Nephron progenitor cell (in vitro differentiated cells): ENCODE results near the gene GET4.

Experiments used
- DNase-seq: peaks from one replicate; pipeline ENCODE4 v3.0.0; 2021
- H3K27ac Mint-ChIP-seq: 2 replicates; pipeline ENCODE4 v1.8.0; 2021; ENCODE audit warnings: mild to moderate bottlenecking, moderate library complexity, mixed read lengths
- H3K27me3 Mint-ChIP-seq: 2 replicates; pipeline ENCODE4 v1.8.0; 2021; ENCODE audit warnings: mild to moderate bottlenecking, low read depth, mixed read lengths; ENCODE audit not compliant: poor library complexity
- H3K36me3 Mint-ChIP-seq: 2 replicates; pipeline ENCODE4 v1.8.0; 2021; ENCODE audit warnings: low read depth, mixed read lengths
- H3K4me1 Mint-ChIP-seq: 2 replicates; pipeline ENCODE4 v1.8.0; 2021; ENCODE audit warnings: mixed read lengths
- H3K4me3 Mint-ChIP-seq: 2 replicates; pipeline ENCODE4 v1.8.0; 2021; ENCODE audit warnings: mild to moderate bottlenecking, moderate library complexity, mixed read lengths
- H3K9me3 Mint-ChIP-seq: 2 replicates; pipeline ENCODE4 v1.8.0; 2021; ENCODE audit warnings: mild to moderate bottlenecking, moderate library complexity, mixed read lengths
- TF ChIP-seq, protein P1 (sequence below): fragments of 200-600 bp; sonication (generic); IDR thresholded peaks from 2 replicates; pipeline ENCODE4 v1.5.0; 2021; ENCODE audit warnings: antibody characterized with exemption

GET4 gene

DNA sequence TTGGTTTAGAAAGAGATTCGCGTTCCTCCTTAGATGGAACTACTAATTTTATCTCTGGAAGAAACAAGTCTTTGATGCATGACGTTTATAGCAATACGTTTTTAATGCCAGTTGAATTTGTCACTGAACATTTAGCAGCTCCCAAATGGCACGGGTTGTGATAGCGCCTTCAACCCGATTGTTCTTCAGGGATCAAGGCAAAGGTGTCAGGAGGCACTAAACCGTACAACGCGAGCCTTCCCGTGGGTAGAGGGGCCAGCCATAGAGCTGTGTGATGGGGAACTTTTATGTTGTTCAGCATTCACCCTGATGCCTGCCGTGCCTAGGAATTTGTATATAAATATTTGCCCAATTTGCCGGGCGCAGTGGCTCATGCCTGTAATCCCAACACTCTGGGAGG lies 3.4 kb downstream of the GET4 start:
- Mint-ChIP-seq H3K27ac (no peak overlapping the region), H3K4me3 (no peak overlapping the region), H3K9me3 (no peaks in the 10 kb centered on the region), H3K4me1 (peaks cover 31% of the 10 kb centered on the region), H3K36me3 (peaks cover 12% of the 10 kb centered on the region), H3K27me3 (no peaks in the 10 kb centered on the region)
- TF ChIP-seq, protein P1, sequence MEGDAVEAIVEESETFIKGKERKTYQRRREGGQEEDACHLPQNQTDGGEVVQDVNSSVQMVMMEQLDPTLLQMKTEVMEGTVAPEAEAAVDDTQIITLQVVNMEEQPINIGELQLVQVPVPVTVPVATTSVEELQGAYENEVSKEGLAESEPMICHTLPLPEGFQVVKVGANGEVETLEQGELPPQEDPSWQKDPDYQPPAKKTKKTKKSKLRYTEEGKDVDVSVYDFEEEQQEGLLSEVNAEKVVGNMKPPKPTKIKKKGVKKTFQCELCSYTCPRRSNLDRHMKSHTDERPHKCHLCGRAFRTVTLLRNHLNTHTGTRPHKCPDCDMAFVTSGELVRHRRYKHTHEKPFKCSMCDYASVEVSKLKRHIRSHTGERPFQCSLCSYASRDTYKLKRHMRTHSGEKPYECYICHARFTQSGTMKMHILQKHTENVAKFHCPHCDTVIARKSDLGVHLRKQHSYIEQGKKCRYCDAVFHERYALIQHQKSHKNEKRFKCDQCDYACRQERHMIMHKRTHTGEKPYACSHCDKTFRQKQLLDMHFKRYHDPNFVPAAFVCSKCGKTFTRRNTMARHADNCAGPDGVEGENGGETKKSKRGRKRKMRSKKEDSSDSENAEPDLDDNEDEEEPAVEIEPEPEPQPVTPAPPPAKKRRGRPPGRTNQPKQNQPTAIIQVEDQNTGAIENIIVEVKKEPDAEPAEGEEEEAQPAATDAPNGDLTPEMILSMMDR = no peak
- DNase-seq = no peak

DNA sequence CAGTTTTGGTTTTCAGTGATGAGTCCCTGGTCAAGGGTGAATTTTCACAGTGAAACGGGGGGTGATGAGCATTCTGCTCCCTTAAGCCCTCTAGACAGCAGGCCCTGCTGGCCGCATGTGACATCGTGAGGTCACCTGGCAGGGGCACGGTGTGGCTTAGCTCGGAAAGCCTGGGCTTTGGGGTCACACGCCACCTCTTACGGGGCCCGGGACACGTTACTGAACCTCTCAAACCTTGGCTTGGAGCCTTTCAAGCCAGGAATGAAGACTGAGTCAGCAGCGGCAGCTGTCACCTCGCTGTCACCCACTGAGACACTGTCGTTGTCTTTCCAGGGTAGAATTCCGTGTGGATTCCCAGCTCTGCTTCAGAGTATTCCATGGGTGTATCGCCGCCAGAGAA lies 4.1 kb downstream of the GET4 start:
- H3K4me3 Mint-ChIP-seq = no peak overlapping the region

GRCh38 chr7:881441-882234 lies 5.3 kb downstream of the GET4 start:
- H3K36me3 Mint-ChIP-seq = peaks cover 12% of the 10 kb centered on the region
- TF ChIP-seq, protein P1 = no peak
- H3K27ac Mint-ChIP-seq = peak overlapping the region; percentile 17
- H3K4me1 Mint-ChIP-seq = peaks cover 31% of the 10 kb centered on the region
- no peak overlapping the region for H3K4me3 Mint-ChIP-seq
- H3K9me3 Mint-ChIP-seq = no peaks in the 10 kb centered on the region
- no peak for DNase-seq
- H3K27me3 Mint-ChIP-seq = no peaks in the 10 kb centered on the region

More for the DNA sequence above, 4.1 kb downstream of the GET4 start:
- Mint-ChIP-seq H3K36me3 (peaks cover 12% of the 10 kb centered on the region), H3K27ac (no peak overlapping the region), H3K4me1 (peaks cover 31% of the 10 kb centered on the region), H3K9me3 (no peaks in the 10 kb centered on the region), H3K27me3 (no peaks in the 10 kb centered on the region)
- TF ChIP-seq, protein P1 = no peak
- no peak for DNase-seq

DNA sequence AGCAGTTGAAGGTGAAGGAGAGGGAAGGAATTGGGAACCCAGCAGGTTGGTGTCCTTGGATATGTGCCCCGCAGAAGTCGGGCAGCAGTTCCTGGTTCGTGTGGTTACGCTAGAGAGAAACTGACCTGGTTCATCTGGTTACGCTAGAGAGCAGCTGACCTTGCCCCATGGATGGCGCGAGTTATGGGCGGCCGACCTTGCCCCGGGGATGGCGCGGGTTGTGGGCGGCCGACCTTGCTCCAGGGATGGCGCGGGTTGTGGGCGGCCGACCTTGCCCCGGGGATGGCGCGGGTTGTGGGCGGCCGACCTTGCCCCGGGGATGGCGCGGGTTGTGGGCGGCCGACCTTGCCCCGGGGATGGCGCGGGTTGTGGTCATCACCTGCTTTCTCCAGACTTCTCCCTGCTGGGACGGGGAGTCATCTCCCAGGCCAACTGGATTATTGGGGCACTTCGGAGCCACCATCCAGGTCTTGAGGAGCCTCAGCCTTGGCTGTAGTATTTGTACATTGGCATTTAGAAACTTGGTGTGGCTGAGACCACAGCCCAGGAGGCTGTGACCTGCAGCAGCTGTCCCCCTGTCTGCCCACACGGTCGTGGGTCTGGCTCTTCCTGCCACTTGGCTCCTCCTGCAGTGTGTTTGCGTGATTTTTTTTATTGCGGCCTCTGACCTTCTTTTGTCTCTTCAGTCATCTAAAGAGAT lies 6.1 kb downstream of the GET4 start:
- no peaks in the 10 kb centered on the region for H3K9me3 Mint-ChIP-seq
- no peaks in the 10 kb centered on the region for H3K27me3 Mint-ChIP-seq
- H3K27ac Mint-ChIP-seq = peak overlapping the region; percentile 55
- DNase-seq = no peak
- no peak overlapping the region for H3K4me3 Mint-ChIP-seq
- peaks cover 12% of the 10 kb centered on the region for H3K36me3 Mint-ChIP-seq
- peaks cover 31% of the 10 kb centered on the region for H3K4me1 Mint-ChIP-seq
- TF ChIP-seq, protein P1 = no peak

DNA sequence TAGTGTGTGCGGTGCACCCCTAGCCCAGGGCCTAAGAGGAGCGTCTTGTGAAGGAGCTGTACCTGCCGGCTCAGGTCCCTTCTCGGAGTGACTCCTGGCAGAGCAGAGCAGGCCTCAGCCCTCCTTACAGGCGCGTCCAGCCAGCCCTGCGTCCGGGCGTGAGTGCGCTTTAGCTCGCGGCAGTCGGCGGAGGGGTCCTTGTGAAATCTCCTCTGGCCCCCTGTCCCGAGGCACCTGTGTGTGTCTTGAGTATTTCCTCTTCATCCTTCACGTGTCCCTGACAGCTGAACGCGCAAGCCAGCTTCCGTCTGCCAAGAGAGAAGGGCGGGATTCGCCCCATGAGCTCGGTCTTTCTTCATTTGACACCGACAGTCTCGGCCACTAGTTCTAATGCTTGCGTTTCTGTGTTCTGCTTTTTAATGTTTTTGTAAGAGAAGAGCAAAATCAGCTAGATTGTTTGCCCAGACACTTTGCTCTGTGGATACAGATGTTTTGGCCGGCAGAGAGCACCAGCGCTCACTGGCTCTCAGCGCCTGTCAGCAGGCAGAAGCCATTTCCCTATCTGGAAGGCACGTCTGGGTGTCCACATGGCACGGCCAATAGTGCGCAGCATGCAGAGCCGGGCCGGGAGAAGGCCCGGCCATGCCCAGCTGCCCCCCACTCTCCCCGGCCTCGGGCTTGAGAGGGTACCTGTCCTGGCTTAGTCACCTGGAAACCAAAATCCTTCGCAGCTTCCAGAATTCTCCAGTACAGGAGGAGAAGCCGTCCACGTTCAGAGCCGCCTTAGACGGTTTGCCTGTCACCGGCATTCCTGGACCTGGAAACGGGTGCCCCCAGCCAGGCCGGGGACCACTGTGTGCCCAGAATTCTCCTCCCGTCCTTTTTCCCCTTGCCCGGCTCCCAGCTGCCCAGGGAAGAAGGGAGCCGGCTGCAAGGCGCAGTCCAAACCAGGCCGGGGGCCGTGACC lies 7.0 kb downstream of the GET4 start:
- TF ChIP-seq, protein P1 = no peak
- Mint-ChIP-seq H3K4me1 (peaks cover 27% of the 10 kb centered on the region), H3K27me3 (no peaks in the 10 kb centered on the region), H3K9me3 (no peaks in the 10 kb centered on the region), H3K27ac (peak overlapping the region; percentile 55), H3K4me3 (no peak overlapping the region), H3K36me3 (peaks cover 19% of the 10 kb centered on the region)
- no peak for DNase-seq
